ENCODE data around the gene RNF213. TPM values are rescaled to one million over a fixed set of nuclear protein-coding genes. Genes with fewer than 3 reads are reported as not detected.

RNF213 gene
- total and polyA plus RNA-seq, 2 donors (not counting 1 experiment from before 2014, with no cell fraction given), result 36.8 to 245 TPM

DNA sequence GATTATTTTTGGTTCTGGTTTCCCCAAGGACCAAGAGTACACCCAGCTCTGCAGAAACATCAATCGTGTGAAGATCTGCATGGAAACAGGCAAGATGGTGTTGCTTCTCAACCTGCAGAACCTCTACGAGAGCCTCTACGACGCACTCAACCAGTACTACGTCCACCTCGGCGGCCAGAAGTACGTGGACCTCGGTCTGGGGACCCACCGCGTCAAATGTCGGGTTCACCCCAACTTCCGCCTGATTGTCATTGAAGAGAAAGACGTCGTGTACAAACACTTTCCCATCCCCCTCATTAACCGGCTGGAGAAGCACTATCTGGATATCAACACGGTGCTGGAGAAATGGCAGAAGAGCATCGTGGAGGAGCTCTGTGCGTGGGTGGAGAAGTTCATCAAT lies 86.9 kb downstream of the RNF213 start:
- Histone ChIP-seq H3K79me2 (ENCODE audit: control insufficient read depth, insufficient read depth, low read length) (no peaks in the 10 kb centered on the region), H3K4me1 (ENCODE audit: control insufficient read depth, extremely low read depth, insufficient read depth, low read length) (no peaks in the 10 kb centered on the region), H4K20me1 (ENCODE audit: control insufficient read depth, extremely low read depth, insufficient read depth, low read length) (no peaks in the 10 kb centered on the region), H2AFZ (ENCODE audit: low read length) (no peak overlapping the region), H3K36me3 (ENCODE audit: control insufficient read depth, insufficient read depth, low read length) (peaks cover 57% of the 10 kb centered on the region), H3K9ac (ENCODE audit: insufficient read depth, low read length) (no peak overlapping the region), H3K4me3 (replicated peaks in 1 of 4; ENCODE audit: control extremely low read depth in 1 of 4, insufficient read depth in 1 of 4, low read depth in 3 of 4, low read length in 4 of 4) (no peak overlapping the region), H3K9me3 (ENCODE audit: control insufficient read depth, insufficient read depth, low read depth, low read length) (no peaks in the 10 kb centered on the region), H3K27me3 (ENCODE audit: control insufficient read depth, insufficient read depth, low read length) (no peaks in the 10 kb centered on the region), H3K4me2 (ENCODE audit: extremely low read depth, insufficient read depth, low read length) (no peak overlapping the region), H3K27ac (ENCODE audit: insufficient read depth, low read length) (no peak overlapping the region)
- no peak for TF ChIP-seq EZH2 (IDR thresholded peaks at IDR 0.05; ENCODE audit: low read length, missing control alignments)
- TF ChIP-seq, protein P1, sequence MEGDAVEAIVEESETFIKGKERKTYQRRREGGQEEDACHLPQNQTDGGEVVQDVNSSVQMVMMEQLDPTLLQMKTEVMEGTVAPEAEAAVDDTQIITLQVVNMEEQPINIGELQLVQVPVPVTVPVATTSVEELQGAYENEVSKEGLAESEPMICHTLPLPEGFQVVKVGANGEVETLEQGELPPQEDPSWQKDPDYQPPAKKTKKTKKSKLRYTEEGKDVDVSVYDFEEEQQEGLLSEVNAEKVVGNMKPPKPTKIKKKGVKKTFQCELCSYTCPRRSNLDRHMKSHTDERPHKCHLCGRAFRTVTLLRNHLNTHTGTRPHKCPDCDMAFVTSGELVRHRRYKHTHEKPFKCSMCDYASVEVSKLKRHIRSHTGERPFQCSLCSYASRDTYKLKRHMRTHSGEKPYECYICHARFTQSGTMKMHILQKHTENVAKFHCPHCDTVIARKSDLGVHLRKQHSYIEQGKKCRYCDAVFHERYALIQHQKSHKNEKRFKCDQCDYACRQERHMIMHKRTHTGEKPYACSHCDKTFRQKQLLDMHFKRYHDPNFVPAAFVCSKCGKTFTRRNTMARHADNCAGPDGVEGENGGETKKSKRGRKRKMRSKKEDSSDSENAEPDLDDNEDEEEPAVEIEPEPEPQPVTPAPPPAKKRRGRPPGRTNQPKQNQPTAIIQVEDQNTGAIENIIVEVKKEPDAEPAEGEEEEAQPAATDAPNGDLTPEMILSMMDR (conservative IDR thresholded peaks at IDR 0.05 in 1 of 2, IDR thresholded peaks at IDR 0.05 in 1 of 2; ENCODE audit: low read depth in 1 of 2, low read length in 2 of 2), result no peak
- DNase-seq (ENCODE audit: low read depth in 2 of 2), result no peak

DNA sequence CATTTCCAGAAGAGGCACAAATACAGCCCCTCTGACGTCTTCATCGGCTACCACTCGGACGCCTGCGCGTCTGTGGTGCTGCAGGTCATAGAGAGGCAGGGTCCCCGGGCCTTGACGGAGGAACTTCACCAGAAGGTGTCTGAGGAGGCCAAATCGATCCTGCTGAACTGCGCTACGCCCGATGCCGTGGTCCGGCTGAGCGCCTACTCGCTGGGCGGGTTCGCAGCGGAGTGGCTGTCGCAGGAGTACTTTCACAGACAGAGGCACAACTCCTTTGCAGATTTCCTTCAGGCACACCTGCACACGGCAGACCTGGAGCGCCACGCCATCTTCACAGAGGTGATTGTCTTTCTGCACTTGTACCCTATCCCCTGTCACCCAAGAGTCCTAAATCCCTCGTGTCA lies 87.3 kb downstream of the RNF213 start:
- H3K36me3 ChIP-seq (ENCODE audit: control insufficient read depth, insufficient read depth, low read length), result peaks cover 61% of the 10 kb centered on the region
- TF ChIP-seq, protein P1 (conservative IDR thresholded peaks at IDR 0.05 in 1 of 2, IDR thresholded peaks at IDR 0.05 in 1 of 2; ENCODE audit: low read depth in 1 of 2, low read length in 2 of 2), result no peak
- no peak overlapping the region for H3K4me3 ChIP-seq (replicated peaks in 1 of 4; ENCODE audit: control extremely low read depth in 1 of 4, insufficient read depth in 1 of 4, low read depth in 3 of 4, low read length in 4 of 4)

DNA sequence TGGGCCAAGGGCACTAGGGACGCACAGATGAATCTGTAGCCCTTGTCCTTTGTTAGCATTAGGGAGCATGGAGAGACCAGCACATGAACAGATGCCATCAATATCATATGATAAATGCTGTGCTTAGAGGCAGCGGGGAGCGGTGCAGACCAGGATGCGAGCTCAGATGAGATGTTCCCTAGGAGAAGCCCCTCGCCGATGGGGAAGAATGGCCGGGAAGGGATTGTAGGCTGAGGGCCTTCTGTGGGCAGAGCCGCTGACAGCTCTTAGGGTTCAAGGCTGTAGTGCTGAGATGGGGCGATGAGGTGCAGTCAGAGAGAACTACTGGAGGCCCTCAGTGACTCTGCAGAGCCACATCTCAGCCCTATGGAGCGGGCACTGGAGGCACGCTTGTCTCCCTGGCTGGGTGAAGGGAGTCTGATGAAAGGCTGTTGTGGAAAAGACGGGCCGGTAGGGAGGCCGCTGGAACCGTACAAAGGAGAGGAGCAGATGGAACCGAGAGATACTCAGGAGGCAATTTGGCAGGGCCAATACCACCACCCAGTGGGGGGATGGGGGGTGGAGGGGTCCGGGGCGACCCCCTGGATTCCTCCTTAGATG lies 88.0 kb downstream of the RNF213 start:
- Histone ChIP-seq H3K79me2 (ENCODE audit: control insufficient read depth, insufficient read depth, low read length) (no peaks in the 10 kb centered on the region), H4K20me1 (ENCODE audit: control insufficient read depth, extremely low read depth, insufficient read depth, low read length) (no peaks in the 10 kb centered on the region), H3K4me3 (replicated peaks in 1 of 4; ENCODE audit: control extremely low read depth in 1 of 4, insufficient read depth in 1 of 4, low read depth in 3 of 4, low read length in 4 of 4) (no peak overlapping the region), H3K9me3 (ENCODE audit: control insufficient read depth, insufficient read depth, low read depth, low read length) (no peaks in the 10 kb centered on the region), H3K4me1 (ENCODE audit: control insufficient read depth, extremely low read depth, insufficient read depth, low read length) (no peaks in the 10 kb centered on the region), H3K9ac (ENCODE audit: insufficient read depth, low read length) (no peak overlapping the region), H3K27ac (ENCODE audit: insufficient read depth, low read length) (no peak overlapping the region), H3K36me3 (ENCODE audit: control insufficient read depth, insufficient read depth, low read length) (peaks cover 58% of the 10 kb centered on the region), H2AFZ (ENCODE audit: low read length) (no peak overlapping the region), H3K4me2 (ENCODE audit: extremely low read depth, insufficient read depth, low read length) (no peak overlapping the region), H3K27me3 (ENCODE audit: control insufficient read depth, insufficient read depth, low read length) (no peaks in the 10 kb centered on the region)
- DNase-seq (ENCODE audit: low read depth in 2 of 2), result no peak
- TF ChIP-seq, protein P1 (conservative IDR thresholded peaks at IDR 0.05 in 1 of 2, IDR thresholded peaks at IDR 0.05 in 1 of 2; ENCODE audit: low read depth in 1 of 2, low read length in 2 of 2), result no peak

More for the DNA sequence above, 87.3 kb downstream of the RNF213 start:
- no peak for DNase-seq (ENCODE audit: low read depth in 2 of 2)
- no peaks in the 10 kb centered on the region for H4K20me1 ChIP-seq (ENCODE audit: control insufficient read depth, extremely low read depth, insufficient read depth, low read length)
- no peaks in the 10 kb centered on the region for H3K27me3 ChIP-seq (ENCODE audit: control insufficient read depth, insufficient read depth, low read length)
- H3K9ac ChIP-seq (ENCODE audit: insufficient read depth, low read length), result no peak overlapping the region
- no peaks in the 10 kb centered on the region for H3K79me2 ChIP-seq (ENCODE audit: control insufficient read depth, insufficient read depth, low read length)
- H2AFZ ChIP-seq (ENCODE audit: low read length), result no peak overlapping the region
- no peak overlapping the region for H3K4me2 ChIP-seq (ENCODE audit: extremely low read depth, insufficient read depth, low read length)
- no peak overlapping the region for H3K27ac ChIP-seq (ENCODE audit: insufficient read depth, low read length)
- no peaks in the 10 kb centered on the region for H3K4me1 ChIP-seq (ENCODE audit: control insufficient read depth, extremely low read depth, insufficient read depth, low read length)
- H3K9me3 ChIP-seq (ENCODE audit: control insufficient read depth, insufficient read depth, low read depth, low read length), result no peaks in the 10 kb centered on the region

Measured in fibroblast of lung (primary cell).